ENCODE results near the gene WDR76.

DNA sequence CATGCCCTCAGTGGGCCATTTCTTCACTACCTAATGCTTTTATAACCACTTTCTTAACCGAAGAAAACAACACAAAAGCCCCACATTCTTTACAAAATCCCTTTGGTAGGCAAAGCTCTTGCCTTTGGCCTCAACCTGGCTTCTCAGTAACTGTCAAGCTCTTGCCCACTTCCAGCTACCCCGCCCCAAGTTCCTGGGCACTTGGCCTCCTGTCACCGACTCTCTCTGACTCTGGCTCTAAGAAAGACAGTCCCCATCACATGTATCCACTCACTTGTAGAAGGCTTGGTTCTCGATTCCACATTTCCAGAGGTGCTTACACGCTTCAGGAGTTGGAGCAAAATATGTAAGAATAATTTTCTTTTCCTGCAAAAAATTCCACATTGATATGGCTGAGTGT, 61.1 kb downstream of the WDR76 start:
- TF ChIP-seq, protein P1, sequence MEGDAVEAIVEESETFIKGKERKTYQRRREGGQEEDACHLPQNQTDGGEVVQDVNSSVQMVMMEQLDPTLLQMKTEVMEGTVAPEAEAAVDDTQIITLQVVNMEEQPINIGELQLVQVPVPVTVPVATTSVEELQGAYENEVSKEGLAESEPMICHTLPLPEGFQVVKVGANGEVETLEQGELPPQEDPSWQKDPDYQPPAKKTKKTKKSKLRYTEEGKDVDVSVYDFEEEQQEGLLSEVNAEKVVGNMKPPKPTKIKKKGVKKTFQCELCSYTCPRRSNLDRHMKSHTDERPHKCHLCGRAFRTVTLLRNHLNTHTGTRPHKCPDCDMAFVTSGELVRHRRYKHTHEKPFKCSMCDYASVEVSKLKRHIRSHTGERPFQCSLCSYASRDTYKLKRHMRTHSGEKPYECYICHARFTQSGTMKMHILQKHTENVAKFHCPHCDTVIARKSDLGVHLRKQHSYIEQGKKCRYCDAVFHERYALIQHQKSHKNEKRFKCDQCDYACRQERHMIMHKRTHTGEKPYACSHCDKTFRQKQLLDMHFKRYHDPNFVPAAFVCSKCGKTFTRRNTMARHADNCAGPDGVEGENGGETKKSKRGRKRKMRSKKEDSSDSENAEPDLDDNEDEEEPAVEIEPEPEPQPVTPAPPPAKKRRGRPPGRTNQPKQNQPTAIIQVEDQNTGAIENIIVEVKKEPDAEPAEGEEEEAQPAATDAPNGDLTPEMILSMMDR (IDR thresholded peaks at IDR 0.05; ENCODE audit: insufficient read depth, low read length): no peak
- TF ChIP-seq REST (IDR thresholded peaks at IDR 0.05; ENCODE audit: insufficient replicate concordance, low read depth) (no peak), POLR2AphosphoS5 (IDR thresholded peaks at IDR 0.05; ENCODE audit: low read depth) (no peak)

Measured in HL-60 (cell line).